WI38 (cell line): ENCODE results near the gene NEDD9.

Experiments
- H3K4me3 ChIP-seq: 2 replicates; pipeline ENCODE4 v1.5.1; 2011; ENCODE audit warnings: low read depth, mild to moderate bottlenecking, control low read depth, low read length
- TF ChIP-seq, protein P1 (sequence below): IDR thresholded peaks from 2 replicates; pipeline ENCODE4 v1.5.1; 2012; ENCODE audit warnings: low read depth, mild to moderate bottlenecking, control low read depth, low read length

The NEDD9 gene

DNA sequence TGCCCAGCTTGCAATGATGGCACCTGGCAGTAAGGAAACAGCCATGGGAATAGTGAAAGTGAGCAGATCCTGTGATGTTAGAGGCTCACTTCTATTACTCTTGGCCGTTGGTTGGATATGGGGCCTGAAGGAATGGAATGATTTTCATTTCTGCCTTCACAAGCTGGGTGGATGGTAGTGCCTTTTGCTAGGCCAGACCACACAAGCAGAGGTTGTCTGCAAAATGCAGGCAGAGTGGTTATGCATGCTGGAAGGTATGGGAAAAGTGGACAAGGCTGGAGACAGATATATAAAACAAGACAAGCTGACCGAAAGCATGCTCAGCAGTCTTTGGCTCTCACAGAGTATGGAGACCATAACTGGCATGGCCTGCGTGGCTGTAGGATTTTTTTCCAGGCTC, 70.2 kb downstream of the NEDD9 start:
- no peak overlapping the region for H3K4me3 ChIP-seq
- TF ChIP-seq, protein P1, sequence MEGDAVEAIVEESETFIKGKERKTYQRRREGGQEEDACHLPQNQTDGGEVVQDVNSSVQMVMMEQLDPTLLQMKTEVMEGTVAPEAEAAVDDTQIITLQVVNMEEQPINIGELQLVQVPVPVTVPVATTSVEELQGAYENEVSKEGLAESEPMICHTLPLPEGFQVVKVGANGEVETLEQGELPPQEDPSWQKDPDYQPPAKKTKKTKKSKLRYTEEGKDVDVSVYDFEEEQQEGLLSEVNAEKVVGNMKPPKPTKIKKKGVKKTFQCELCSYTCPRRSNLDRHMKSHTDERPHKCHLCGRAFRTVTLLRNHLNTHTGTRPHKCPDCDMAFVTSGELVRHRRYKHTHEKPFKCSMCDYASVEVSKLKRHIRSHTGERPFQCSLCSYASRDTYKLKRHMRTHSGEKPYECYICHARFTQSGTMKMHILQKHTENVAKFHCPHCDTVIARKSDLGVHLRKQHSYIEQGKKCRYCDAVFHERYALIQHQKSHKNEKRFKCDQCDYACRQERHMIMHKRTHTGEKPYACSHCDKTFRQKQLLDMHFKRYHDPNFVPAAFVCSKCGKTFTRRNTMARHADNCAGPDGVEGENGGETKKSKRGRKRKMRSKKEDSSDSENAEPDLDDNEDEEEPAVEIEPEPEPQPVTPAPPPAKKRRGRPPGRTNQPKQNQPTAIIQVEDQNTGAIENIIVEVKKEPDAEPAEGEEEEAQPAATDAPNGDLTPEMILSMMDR, result no peak

GRCh38 chr6:11161031-11161956, 71.2 kb downstream of the NEDD9 start:
- H3K4me3 ChIP-seq, result no peak overlapping the region
- TF ChIP-seq, protein P1, result no peak

- TF ChIP-seq, protein P1, result no peak
- H3K4me3 ChIP-seq, result no peak overlapping the region
Measured at GRCh38 chr6:11160199-11160598, 72.3 kb downstream of the NEDD9 start.

DNA sequence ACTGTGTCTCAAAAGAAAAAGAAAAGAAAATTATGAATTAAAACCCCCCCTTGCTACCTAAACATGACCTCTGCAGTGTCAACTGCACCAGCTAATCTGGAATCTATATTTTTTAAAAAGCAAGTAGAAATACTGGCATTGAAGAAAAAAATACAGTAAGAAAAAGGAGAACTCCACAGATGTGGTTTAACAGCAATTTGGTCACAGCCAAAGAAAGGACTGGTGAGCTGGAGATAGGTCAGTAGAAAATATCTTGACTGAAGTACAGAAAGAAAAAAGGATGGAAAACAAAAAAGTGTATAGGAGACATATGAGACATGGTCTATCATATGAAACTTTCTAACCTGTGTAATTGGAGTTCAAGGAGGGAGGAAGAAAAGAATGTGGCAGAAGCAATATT, 76.9 kb downstream of the NEDD9 start:
- TF ChIP-seq, protein P1, result no peak
- no peak overlapping the region for H3K4me3 ChIP-seq

GRCh38 chr6:11153447-11153846, 79.0 kb downstream of the NEDD9 start:
- TF ChIP-seq, protein P1, result no peak

DNA sequence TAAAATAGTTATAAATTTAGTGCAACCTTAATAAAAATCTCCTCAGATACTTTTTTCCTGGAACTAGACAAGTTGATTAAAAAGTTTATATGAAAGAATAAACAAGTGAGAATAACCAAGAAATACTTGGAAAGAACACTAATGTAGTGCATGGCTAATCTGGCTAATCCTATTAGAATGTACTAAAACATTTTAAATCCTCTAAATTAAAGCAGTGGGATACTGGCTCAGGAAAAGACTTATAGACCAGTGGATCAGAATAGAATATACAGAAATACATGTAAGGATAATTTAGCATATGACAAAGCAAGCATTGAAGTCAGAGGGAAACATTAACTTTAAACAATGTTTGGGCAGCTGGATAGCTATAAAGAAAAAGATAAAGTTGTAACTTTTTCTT, 79.9 kb downstream of the NEDD9 start:
- TF ChIP-seq, protein P1, result no peak
- no peak overlapping the region for H3K4me3 ChIP-seq

More at GRCh38 chr6:11153447-11153846, 79.0 kb downstream of the NEDD9 start:
- H3K4me3 ChIP-seq, result no peak overlapping the region

GRCh38 chr6:11151488-11151887, 81.0 kb downstream of the NEDD9 start:
- no peak overlapping the region for H3K4me3 ChIP-seq
- TF ChIP-seq, protein P1, result no peak
